Hepatocyte (in vitro differentiated cells): ENCODE measurements around the gene DLG2.

ENCODE experiments used
- EZH2 ChIP-seq: fragments of 200-600 bp; sonication (generic); IDR thresholded peaks from 2 replicates; pipeline ENCODE4 v1.6.1; 2016; ENCODE audit warnings: antibody characterized with exemption, mild to moderate bottlenecking, borderline replicate concordance
- TF ChIP-seq, protein P1 (sequence below): fragments of 200-600 bp; sonication (generic); IDR thresholded peaks from 2 replicates; pipeline ENCODE4 v1.5.1; 2016; ENCODE audit warnings: antibody characterized with exemption, mild to moderate bottlenecking; ENCODE audit not compliant: poor library complexity

DNA sequence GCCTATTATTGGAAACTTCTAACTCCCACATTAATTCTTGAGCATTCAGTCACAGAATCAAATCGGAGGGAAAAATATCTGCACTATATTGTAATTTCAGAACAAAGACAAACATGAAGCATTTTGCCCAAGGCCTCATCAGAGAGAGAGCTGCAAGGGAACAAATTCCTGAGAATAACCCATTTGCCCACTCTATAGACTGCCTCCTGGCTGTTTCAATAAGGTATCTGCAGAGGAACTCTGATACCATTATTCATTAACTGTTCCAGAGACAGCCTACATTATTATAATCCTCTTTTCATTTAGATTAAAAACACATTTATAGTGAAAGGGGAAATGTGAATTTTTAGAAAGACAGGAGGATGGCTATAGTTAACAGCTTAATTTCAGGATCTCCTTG lies 663.9 kb downstream of the DLG2 start:
- no peak for TF ChIP-seq EZH2
- TF ChIP-seq, protein P1, sequence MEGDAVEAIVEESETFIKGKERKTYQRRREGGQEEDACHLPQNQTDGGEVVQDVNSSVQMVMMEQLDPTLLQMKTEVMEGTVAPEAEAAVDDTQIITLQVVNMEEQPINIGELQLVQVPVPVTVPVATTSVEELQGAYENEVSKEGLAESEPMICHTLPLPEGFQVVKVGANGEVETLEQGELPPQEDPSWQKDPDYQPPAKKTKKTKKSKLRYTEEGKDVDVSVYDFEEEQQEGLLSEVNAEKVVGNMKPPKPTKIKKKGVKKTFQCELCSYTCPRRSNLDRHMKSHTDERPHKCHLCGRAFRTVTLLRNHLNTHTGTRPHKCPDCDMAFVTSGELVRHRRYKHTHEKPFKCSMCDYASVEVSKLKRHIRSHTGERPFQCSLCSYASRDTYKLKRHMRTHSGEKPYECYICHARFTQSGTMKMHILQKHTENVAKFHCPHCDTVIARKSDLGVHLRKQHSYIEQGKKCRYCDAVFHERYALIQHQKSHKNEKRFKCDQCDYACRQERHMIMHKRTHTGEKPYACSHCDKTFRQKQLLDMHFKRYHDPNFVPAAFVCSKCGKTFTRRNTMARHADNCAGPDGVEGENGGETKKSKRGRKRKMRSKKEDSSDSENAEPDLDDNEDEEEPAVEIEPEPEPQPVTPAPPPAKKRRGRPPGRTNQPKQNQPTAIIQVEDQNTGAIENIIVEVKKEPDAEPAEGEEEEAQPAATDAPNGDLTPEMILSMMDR = no peak
